Fibroblast of lung (primary cell): ENCODE results near the gene ERGIC1. TPM values are rescaled to one million over a fixed set of nuclear protein-coding genes. Genes with fewer than 3 reads are reported as not detected.

Experiments
- DNase-seq, 2 donors: peaks; one replicate each; pipeline versions ENCODE4 v3.0.0 to v3.0.0-alpha.2; 2010; ENCODE audit warnings: low read depth in 2 of 2
- H2AFZ ChIP-seq: 2 replicates; pipeline ENCODE4 v1.5.1; 2012; ENCODE audit warnings: low read length, control low read depth, inconsistent platforms
- H3K27ac ChIP-seq: 2 replicates; pipeline ENCODE4 v1.5.1; 2011; ENCODE audit warnings: low read length, control low read depth; ENCODE audit not compliant: insufficient read depth
- H3K27me3 ChIP-seq: 2 replicates; pipeline ENCODE4 v1.5.1; 2011; ENCODE audit warnings: mild to moderate bottlenecking, low read length; ENCODE audit not compliant: control insufficient read depth, insufficient read depth
- H3K36me3 ChIP-seq: 2 replicates; pipeline ENCODE4 v1.5.1; 2011; ENCODE audit warnings: low read length; ENCODE audit not compliant: control insufficient read depth, insufficient read depth
- H3K4me1 ChIP-seq: 2 replicates; pipeline ENCODE4 v1.5.1; 2011; ENCODE audit warnings: low read length; ENCODE audit not compliant: control insufficient read depth, insufficient read depth; ENCODE audit errors: extremely low read depth
- H3K4me2 ChIP-seq: 2 replicates; pipeline ENCODE4 v1.5.1; 2011; ENCODE audit warnings: low read length, control low read depth; ENCODE audit not compliant: insufficient read depth; ENCODE audit errors: extremely low read depth
- H3K4me3 ChIP-seq, 4 experiments: fragments of 200-600 bp in 1 of 4; sonication (generic) in 1 of 4; replicated peaks in 1 of 4; 2 replicates each; pipeline ENCODE4 v1.5.1; 2011 to 2016; ENCODE audit warnings: low read length in 4 of 4, low read depth in 3 of 4, mild to moderate bottlenecking in 3 of 4, control low read depth in 2 of 4, inconsistent platforms in 1 of 4, mixed read lengths in 1 of 4; ENCODE audit not compliant: insufficient read depth in 1 of 4; ENCODE audit errors: control extremely low read depth in 1 of 4
- H3K79me2 ChIP-seq: 2 replicates; pipeline ENCODE4 v1.5.1; 2012; ENCODE audit warnings: mild to moderate bottlenecking, low read length, inconsistent platforms; ENCODE audit not compliant: control insufficient read depth, insufficient read depth
- H3K9ac ChIP-seq: 2 replicates; pipeline ENCODE4 v1.5.1; 2011; ENCODE audit warnings: mild to moderate bottlenecking, low read length, control low read depth; ENCODE audit not compliant: insufficient read depth
- H3K9me3 ChIP-seq: 2 replicates; pipeline ENCODE4 v1.5.1; 2012; ENCODE audit warnings: low read depth, low read length; ENCODE audit not compliant: control insufficient read depth, insufficient read depth
- H4K20me1 ChIP-seq: 2 replicates; pipeline ENCODE4 v1.5.1; 2011; ENCODE audit warnings: low read length; ENCODE audit not compliant: control insufficient read depth, insufficient read depth; ENCODE audit errors: extremely low read depth
- CTCF ChIP-seq, 2 donors: IDR thresholded peaks in 1 of 2; conservative IDR thresholded peaks in 1 of 2; 1 replicate in 1 of 2; 2 replicates in 1 of 2; pipeline ENCODE4 v1.5.1; 2011 to 2012; ENCODE audit warnings: low read length in 2 of 2, control low read depth in 1 of 2, inconsistent platforms in 1 of 2, low read depth in 1 of 2, mild to moderate bottlenecking in 1 of 2
- EZH2 ChIP-seq: IDR thresholded peaks from 2 replicates; pipeline ENCODE4 v1.5.1; 2012; ENCODE audit warnings: low read length, control low read depth, mild to moderate bottlenecking; ENCODE audit errors: missing control alignments
- polyA plus RNA-seq, 2 donors: library from polyadenylated mRNA; depleted of rRNA in 1 of 2; stranded (reverse) in 1 of 2; unstranded in 1 of 2; fragments of >200 nt; gene quantifications; 2 replicates each; pipeline ENCODE4 v1.2.1, GENCODE V29; 2011 to 2012; ENCODE audit warnings: missing spikeins in 1 of 2
- total RNA-seq: library from RNA; depleted of rRNA; stranded (reverse); fragments of >200 nt; gene quantifications from 2 replicates; pipeline ENCODE4 v1.2.1, GENCODE V29; 2014

ERGIC1 gene
- total and polyA plus RNA-seq, 2 donors (not counting 1 experiment from before 2014, with no cell fraction given), result 113 to 171 TPM

- Histone ChIP-seq H3K36me3 (peaks cover 18% of the 10 kb centered on the region), H3K27ac (no peak overlapping the region), H3K27me3 (no peaks in the 10 kb centered on the region), H3K9ac (no peak overlapping the region), H3K79me2 (no peaks in the 10 kb centered on the region), H4K20me1 (no peaks in the 10 kb centered on the region), H3K4me3 (no peak overlapping the region), H3K9me3 (no peaks in the 10 kb centered on the region), H3K4me1 (peaks cover 7% of the 10 kb centered on the region), H2AFZ (no peak overlapping the region), H3K4me2 (no peak overlapping the region)
- DNase-seq, result no peak
- TF ChIP-seq EZH2 (no peak), CTCF (conservative IDR thresholded peaks at IDR 0.05 in 1 of 2, IDR thresholded peaks at IDR 0.05 in 1 of 2; ENCODE audit: low read depth in 1 of 2, low read length in 2 of 2) (no peak)
Observed at GRCh38 chr5:172936401-172936800, 102.3 kb downstream of the ERGIC1 start.

GRCh38 chr5:172939071-172939470 lies 105.0 kb downstream of the ERGIC1 start:
- Histone ChIP-seq H4K20me1 (no peaks in the 10 kb centered on the region), H3K9me3 (no peaks in the 10 kb centered on the region), H3K9ac (no peak overlapping the region), H3K79me2 (no peaks in the 10 kb centered on the region), H3K27ac (no peak overlapping the region), H3K4me2 (no peak overlapping the region), H3K4me1 (peaks cover 2% of the 10 kb centered on the region), H2AFZ (no peak overlapping the region), H3K27me3 (no peaks in the 10 kb centered on the region), H3K36me3 (peaks cover 15% of the 10 kb centered on the region), H3K4me3 (no peak overlapping the region)
- DNase-seq, result peak in 1 of 2 donors; percentile 30
- TF ChIP-seq CTCF (conservative IDR thresholded peaks at IDR 0.05 in 1 of 2, IDR thresholded peaks at IDR 0.05 in 1 of 2; ENCODE audit: low read depth in 1 of 2, low read length in 2 of 2), result peak; percentile 12 to 30
- no peak for TF ChIP-seq EZH2

- Histone ChIP-seq H3K27me3 (no peaks in the 10 kb centered on the region), H3K9me3 (no peaks in the 10 kb centered on the region), H3K4me2 (no peak overlapping the region), H2AFZ (no peak overlapping the region), H4K20me1 (no peaks in the 10 kb centered on the region), H3K27ac (no peak overlapping the region), H3K9ac (no peak overlapping the region), H3K4me1 (peaks cover 2% of the 10 kb centered on the region), H3K79me2 (no peaks in the 10 kb centered on the region), H3K4me3 (no peak overlapping the region), H3K36me3 (peaks cover 15% of the 10 kb centered on the region)
- TF ChIP-seq CTCF (conservative IDR thresholded peaks at IDR 0.05 in 1 of 2, IDR thresholded peaks at IDR 0.05 in 1 of 2; ENCODE audit: low read depth in 1 of 2, low read length in 2 of 2) (no peak), EZH2 (no peak)
- peak in 1 of 2 donors; percentile 25 for DNase-seq
Observed at GRCh38 chr5:172939611-172940267, 105.7 kb downstream of the ERGIC1 start.
